HG02885 (cell line): ENCODE measurements around the gene ALDH1A3.
"Not testable (repeated sequence)": the region's sequence is repeated elsewhere in the genome, so short reads cannot be mapped to it uniquely, and the experiment has no call there.

Experiments used
- ATAC-seq: cut with Tn5 transposase; IDR thresholded peaks from one replicate; pipeline ENCODE4 v1.9.1; 2021; ENCODE audit warnings: mild to moderate bottlenecking; ENCODE audit not compliant: unreplicated experiment, poor library complexity

The ALDH1A3 gene

DNA sequence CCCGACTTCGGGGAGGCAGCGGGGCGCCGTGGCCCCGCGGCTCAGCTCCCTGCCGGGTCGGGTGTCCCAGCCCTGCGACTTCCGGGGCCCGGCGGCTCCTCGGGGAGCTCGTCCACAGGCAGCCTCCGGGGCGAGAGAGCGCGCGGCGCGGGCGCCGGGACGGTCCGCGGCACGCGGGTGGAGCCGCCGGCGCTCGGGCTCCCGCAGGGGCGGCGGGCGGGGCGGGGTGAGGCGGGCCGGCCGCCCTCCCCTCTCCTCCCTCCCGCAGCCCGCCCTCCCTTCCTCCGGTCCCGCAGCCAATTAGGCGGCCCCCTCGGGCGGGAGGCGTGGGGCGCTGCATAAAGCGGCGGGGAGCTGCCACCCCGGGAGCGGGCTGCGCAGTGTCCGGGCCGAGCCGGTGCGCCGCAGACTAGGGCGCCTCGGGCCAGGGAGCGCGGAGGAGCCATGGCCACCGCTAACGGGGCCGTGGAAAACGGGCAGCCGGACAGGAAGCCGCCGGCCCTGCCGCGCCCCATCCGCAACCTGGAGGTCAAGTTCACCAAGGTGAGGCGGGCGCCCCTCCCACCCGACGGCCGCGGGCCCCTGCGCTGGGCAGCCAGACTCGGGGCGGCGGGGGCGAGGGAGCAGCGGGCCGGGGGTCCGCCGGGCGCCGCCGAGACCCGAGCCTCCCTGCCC is at the start of gene ALDH1A3:
Gene ALDH1A3, plus strand, starts transcription at position 368 of the 675 bp plus-strand sequence. Its CDS starts 77 bp downstream, at position 445.
- peak; percentile 53 for ATAC-seq

DNA sequence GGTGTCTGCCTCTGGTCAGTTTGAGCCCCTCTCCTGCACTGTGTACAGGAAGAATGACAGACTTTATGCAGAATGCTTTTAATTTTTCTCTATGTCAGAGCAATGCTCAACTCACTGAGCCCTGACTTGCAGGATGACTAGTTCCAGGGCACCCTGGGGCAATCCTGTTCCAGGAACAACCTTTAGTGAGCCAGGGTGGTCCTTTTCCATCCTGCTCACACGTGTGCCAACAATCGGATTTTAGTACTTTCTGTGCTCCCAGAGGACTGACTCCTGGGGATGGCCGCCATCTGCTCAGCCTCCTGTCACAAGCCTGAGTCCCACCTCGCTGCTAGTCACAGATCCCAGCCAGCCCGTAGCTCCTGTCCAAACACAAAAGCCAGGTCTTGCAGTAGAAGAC is 48.2 kb upstream of the ALDH1A3 start:
- ATAC-seq = no peak

DNA sequence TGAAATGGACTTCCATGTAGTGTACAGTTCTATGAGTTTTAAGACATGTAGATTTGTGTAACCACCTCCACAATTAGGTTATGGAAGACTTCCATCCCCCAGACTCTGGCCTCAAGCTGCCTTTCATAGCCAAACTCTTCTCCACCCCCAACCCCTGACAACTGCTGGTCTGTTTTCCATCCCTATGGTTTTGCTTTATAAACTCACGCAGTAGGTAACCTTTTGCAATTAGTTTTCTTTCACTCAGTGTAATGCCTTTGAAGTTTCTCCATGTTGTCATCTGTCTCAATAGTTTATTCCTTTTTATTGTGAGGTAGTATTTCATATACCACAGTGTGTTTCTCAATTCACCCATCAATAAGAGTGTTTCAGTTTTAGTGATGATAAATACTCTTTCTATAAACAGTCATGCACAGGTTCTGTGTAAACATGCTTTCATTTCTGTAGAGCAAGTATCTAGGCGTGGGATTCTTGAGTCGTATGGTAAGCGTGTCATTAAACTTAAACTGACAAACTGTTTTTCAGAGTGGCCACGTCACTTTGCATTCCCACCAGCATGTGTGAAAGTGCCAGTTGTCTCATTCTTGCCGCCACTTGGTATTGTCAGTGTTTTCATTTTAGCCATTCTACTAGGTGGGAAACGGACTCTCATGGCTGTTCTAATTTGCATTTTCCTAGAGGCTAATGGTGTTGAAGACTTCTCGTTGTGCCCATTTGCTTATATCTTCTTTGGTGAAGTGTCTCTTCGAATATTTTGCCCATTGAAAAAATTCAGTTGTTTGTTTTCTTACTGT is 47.3 kb upstream of the ALDH1A3 start:
- ATAC-seq = no peak

DNA sequence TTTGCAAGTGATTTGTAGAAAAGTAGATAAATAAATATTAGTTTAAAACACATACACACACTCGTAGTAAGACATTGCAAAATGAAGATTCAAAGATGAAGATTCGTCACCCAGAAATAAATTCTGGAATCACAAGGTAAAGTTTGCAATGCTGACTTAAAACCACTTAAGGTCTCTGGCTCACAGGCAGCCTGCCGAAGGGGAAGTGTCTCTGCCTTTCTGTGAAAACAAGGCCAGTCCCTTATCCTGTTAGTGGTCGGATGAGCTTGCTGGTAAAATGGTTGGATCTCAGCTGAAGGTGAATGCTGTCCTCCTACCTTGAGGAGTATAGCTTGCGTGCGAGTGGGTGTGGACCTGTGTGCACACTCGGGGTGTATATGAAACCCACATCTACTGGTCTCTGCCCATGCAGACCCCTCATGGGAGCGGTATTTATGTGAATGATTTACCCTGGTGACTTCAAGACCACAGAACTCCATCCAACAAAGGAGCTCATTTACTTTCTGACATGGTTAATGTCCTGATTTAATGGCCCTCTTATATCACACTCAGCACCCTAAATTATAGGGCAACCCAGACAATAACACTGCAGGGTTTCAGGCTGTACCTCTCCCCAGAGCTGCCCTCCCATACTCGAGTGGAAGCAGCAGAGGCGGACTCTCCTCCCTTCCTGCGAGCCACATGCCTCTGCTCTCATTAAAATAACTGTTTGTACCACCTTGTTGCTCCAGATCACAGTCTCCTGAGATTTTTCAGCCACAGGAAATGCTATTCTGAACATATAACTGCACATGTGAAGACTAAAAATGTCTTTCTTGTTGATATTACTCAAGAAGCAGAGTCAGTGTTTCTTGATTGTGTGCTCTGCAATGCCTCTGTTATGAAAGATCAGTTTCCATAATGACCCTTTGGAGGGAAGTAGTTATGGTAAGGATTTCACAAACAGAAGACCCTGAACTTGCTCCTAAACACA is 45.9 kb upstream of the ALDH1A3 start:
- ATAC-seq = no peak

DNA sequence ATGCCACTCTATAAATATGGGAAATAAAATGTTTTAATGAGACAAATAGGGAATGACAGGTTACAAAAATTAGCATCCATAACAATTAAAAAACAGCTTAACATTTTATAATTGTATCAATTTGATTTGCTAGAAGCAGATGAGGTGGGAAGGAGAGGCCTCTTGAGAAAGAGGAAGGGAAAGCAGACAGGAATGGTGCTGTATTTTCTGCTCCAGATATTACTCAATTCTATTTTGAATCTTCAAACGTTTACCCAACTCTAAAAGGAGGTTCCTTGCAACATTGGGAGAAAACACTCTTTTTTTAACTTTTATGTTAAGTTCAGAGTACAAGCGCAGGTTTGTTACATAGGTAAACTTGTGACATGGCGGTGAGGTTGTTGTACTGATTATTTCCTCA is 44.9 kb upstream of the ALDH1A3 start:
- ATAC-seq = no peak

DNA sequence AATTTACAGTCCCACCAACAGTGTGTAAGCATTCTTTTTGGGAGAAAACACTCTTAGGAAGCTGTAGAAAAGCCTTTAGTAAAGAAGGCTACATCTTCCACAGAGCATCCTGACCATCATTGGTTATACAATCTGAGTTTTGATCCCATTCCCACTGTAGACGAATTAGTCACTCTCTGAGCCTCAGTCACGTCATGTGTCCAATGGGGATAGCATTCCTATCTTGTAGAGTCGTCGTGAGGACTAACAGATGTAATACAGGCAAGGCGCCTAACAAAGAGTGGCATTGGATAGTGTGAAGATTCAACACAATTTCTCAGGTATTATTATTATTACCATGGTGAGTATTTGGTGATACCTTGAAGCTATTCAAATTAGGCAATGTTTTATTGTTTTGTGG is 44.0 kb upstream of the ALDH1A3 start:
- no peak for ATAC-seq

DNA sequence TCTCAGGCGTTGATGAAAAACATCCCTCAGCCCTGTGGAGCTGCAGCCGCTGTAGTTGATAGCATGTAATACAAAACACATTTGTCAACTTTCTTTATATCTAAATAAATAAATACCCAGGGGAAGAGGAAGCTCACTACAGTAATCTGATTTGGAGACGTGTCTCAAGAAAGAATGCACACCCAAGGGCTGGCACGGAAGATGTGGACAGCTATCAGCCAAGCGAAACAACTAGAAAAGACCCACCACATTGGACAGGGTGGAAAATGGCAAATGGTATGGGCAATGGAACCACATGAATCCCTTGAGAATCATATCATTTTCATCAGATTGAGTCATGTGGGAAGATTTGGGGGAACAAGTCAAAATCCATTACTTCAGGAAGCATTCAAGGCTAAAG is 43.1 kb upstream of the ALDH1A3 start:
- no peak for ATAC-seq

DNA sequence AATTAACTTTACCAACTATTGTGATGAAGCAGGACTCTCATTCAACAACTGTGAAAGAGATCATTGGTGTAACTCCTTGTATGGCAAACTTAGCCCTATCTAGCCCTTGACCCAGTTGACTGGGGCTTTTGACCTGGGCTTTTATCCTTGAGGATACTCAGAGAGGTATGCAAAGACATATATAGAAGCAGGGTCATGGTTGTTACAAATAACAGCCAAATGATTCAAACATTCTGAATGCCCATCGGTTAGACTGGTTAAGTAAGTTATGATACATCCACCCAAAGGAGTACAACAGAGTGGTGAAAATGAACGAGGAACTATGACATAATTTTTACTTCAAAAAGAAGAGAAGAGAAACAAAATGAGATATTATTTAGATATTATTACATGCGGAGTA is 38.2 kb upstream of the ALDH1A3 start:
- no peak for ATAC-seq

DNA sequence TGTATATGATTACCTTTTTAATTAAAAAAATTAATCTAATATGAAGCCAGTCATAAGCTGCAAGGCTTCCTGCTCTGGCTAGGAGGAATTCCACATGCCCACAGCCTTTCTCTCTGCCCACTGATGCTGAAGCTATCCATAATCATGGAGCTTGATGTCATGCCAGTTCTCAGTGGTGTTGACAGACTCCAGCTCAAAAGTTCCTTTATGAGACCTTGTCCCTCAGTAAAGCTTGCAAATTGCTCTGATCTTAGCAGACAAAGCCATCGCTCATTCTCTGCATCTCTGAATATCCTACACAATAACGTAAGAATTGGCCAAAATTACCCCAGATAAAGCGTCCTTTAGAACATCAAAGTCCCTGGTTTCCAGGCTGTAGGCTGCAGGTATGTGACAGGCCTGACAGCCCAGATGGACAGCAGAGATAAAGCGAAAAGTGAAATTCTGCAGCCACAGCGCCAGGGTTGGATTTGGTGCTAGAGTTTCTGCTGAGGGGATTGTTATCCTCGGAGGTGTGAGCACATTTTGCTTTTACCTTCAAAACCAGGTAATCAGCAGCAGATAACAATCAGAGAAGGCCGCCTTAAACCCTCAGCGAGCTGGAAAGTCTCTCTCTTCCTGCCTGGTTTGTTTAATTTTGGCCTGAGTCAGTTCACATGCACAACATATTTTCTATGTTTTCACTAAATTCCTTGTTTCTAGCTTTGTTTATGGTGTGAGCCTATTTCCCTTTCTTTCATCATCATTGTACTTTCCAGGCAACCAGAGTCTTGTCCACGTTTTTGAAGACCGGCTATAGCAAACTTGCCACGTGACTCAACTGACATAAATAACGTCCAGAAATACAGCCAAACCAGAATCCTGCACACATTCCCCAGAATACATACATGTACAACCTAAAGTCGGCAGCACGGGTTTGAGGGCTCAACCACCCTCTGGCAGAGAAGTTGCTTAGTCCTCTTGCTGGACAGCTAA is 36.6 kb upstream of the ALDH1A3 start:
- ATAC-seq = no peak

DNA sequence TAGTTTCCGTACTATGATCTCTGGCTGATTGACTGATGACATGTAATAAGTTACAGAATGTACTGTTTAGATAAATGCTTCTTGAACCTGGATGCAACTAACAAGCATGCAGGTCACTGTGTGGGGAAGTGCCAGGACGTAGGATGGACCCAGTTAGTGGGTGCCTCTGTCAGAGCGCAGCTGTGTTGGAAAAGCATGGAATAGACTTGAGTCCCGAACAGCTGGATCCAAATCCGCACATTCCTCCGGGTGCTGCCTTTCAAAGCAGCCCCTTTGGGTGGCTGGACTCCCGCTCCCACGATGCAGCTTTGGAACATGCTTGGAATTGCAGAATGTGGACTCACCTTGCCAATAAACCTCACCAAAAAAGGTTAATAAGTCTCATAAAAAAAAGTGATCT is 35.5 kb upstream of the ALDH1A3 start:
- ATAC-seq = no peak

DNA sequence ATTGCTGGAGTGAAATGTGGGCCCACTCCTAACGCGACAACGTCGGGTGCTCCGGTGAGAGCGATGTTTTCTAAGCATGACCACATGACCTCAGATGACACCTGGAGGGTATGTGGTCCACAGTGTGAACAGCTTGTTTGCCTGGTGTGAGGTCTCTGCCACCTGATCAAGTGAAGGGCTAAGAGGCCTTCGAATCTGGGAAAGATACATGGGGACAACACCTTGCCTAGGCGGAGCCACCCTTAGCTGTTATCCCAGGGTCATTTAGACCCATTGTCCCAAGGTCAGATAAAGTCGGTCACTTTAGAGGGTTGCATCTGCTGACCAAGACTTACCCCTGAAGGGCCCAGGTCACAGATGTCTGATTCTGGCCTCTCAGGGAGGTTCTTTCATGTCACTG is 34.9 kb upstream of the ALDH1A3 start:
- no peak for ATAC-seq

DNA sequence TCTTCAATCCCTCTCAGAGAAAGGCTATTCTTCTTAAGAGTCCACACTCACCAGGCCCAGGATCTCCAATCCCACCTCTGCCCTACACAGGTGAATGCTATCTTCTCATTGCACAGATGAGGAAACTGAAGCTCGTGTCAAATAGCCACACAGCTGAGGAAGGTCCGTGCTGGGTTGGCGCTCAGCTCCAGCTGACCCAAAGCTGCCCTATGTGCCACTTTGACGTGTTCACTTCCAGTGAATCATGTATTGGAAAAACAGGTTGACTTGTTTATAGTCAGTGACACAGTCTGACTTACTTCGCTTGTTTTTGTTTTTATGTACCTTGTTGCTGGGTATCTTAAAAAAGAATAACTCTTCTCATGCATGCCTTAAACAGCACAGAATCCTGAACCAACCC is 32.4 kb upstream of the ALDH1A3 start:
- no peak for ATAC-seq

DNA sequence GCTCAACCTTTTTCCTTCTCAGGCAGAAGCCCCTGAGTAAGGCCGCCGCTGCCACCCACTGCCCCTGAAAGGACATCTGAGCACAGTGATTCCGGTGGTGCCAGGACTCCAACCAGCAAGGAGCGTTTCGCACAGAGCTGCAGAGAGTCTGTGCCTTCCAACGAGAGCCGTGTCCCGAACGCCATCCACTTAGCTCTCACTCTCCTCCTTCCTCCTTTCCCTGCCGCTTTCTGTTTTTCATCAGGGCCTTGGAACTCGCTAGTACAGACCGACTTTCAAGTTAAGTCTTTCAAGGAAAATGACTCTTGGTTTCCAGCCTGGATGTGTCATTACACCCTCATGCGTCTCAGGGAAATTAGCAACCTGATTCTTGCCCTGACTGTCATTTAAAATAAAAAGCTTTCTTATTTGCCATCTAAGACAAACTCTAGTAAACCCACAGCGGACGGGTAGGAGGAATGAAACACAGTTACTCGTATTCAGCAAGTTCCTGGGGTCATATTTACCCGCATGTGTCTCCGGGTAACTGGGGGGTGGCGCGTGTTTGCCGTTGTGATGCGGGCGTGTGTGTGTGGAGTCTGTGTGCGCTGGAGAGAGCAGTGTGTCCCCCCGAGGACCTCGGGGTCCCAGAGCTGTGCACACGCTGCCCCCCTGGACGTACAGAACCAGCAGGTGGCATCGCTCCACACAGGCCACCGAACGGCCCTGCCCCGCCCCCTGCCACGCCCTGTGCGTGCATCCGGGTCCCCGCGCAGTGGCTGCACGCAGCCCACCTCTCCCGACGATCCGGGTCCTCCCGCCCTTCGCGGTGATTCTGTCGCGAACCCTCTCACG is 30.4 kb upstream of the ALDH1A3 start:
- ATAC-seq = no peak

DNA sequence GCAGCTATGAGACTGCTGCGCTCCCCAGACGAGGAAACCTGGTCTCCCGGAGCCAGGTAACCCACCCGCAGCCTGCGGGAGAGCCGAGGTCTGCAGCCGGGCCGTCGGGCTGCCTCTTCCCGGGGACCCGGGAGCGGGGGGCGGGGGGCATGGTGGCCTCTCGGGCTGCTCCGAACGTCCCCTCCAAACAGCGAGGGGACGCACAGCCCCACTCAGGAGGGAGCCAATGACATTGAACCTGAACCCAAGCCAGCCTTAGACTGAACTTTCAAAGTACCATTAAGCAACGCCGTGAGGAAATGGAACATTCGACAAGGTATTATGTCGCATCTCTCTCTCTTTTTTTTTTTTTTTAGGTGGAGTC is 29.8 kb upstream of the ALDH1A3 start:
- no peak for ATAC-seq

DNA sequence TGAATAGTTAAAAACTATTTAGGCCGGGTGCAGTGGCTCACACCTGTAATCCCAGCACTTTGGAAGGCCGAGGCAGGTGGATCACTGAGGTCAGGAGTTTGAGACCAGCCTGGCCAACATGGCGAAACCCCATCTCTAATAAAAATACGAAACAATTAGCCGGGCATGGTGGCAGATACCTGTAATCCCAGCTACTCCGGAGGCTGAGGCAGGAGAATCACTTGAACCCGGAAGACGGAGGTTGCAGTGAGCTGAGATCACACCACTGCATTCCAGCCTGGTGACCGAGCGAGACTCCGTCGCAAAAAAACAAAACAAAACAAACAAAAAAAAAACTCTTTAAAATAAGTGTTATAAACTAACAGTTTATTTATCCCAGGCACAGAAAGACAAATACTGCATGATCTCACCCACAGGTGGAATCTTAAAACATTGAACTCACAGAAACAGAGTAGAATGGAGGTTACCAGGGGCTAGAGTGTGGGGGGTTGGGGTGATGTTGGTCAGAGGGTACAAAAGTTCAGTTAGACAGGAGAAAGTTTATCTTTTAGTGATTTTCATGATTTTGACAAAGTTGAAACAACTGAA is 28.1 kb upstream of the ALDH1A3 start:
- not testable (repeated sequence) for ATAC-seq

DNA sequence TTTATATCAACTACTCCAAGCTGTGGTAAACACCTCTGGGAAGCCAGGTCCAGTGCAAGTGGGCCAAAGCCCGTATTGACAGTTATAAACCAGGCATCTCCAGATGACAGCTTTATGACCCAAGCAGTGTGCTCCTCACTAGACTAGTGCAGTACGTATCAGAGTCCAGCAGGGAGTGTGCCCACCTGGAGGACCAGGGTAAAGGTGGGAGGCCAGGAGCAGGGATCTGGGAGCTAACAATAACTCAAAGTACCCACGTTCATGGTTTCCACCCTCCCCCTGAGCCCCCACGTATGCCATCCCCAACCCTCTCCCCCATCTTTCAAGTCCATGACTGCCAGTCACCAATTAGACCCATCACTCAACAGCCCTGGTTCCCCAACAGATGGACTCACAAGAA is 27.0 kb upstream of the ALDH1A3 start:
- no peak for ATAC-seq

DNA sequence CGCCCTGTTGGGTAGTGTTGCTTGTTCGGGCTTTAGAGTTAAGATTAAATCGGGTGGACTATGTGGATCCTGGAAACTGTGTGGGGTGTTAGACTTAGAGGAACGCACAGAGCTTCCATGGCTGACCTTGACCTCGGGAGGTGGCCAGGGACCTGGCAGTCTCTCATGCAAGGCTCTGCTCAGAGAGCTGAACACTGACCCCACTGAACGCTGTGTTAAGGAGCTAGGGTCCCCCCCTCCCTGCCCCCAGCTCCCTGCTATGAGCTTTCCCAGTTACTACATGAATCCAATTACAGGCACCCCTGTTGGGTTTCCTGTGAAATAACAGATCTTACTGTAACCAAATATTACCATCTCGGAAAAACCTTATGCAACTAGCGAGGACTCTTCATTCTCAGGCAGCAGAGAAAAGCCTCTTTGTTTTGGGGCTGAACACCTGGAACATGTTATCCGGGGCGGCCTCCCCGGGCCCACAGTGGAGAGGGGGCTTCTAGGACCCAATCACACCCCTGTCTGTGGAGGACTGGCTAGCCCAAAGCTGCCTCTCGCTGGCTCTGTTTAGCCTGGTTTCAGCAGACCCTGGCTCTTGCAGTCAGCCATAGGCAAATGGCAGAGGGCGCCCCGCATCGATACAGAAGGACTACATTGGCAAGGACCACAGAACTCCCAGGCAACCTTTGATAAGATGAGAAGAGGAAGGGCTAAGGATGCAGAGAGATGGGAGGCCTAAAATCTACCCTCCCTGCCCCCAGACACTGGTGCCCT is 25.8 kb upstream of the ALDH1A3 start:
- no peak for ATAC-seq

DNA sequence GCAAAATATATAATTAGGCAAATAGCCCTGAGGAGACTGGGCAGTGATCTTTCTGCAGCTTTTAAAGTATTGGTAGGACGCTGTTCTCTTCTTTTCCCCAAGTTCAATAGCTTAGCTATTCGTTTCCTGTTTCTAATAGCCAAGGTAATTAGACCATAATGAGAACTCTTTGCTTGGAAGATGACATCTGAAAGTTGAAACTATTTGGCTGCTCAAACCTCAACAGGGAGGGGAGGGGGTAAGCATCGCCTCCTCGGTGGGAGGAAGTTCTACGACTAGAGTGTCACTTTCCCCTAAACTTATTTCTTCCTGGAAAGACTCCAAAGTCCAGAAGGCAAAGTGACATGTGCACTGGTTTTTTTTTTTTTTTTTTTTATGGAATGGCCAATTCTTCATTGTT is 22.8 kb upstream of the ALDH1A3 start:
- ATAC-seq = no peak
